PC-3 (cell line): ENCODE data around the gene LRRC75B.
"Not testable (repeated sequence)": the region's sequence is repeated elsewhere in the genome, so short reads cannot be mapped to it uniquely, and the experiment has no call there.

ENCODE experiments used
- CTCF ChIP-seq: fragments of 300-600 bp; sonication (generic); conservative IDR thresholded peaks from 2 replicates; pipeline ENCODE4 v1.5.1; 2017; ENCODE audit warnings: antibody characterized with exemption, low read depth, mild to moderate bottlenecking, low read length
- EZH2 ChIP-seq: fragments of 300-600 bp; sonication (generic); IDR thresholded peaks from one replicate; pipeline ENCODE4 v1.6.1; 2017; ENCODE audit warnings: antibody characterized with exemption, mild to moderate bottlenecking, low read length; ENCODE audit not compliant: unreplicated experiment
- EZH2phosphoT487 ChIP-seq: fragments of 300-600 bp; sonication (generic); IDR thresholded peaks from 2 replicates; pipeline ENCODE4 v1.6.1; 2018; ENCODE audit warnings: mild to moderate bottlenecking, antibody characterized with exemption, low read length, borderline replicate concordance

- not testable (repeated sequence) for TF ChIP-seq CTCF, EZH2, EZH2phosphoT487
These were observed 36.2 kb upstream of the LRRC75B start for GRCh38 chr22:24629069-24629468.
